Dermis microvascular lymphatic vessel endothelial cell (primary cell): ENCODE measurements around the gene PITPNM1. TPM values are rescaled to one million over a fixed set of nuclear protein-coding genes. Genes with fewer than 3 reads are reported as not detected.

ENCODE experiments used
- total RNA-seq: library from RNA; depleted of rRNA; stranded (reverse); fragments of >200 nt; gene quantifications from 2 replicates; pipeline ENCODE4 v1.2.1, GENCODE V29; 2014

Gene PITPNM1
- total RNA-seq, 1 donor from 2014 or later = 6.3 TPM

Other genes starting within 250 kb of the PITPNM1 start
- gene GRK2, start 238.9 kb downstream of the PITPNM1 start, total RNA-seq = 25.9 and 37.7 TPM in 2 replicates
- 17.7 and 24.8 TPM in 2 replicates for gene ANKRD13D, start 216.1 kb downstream of the PITPNM1 start, total RNA-seq
- 7.2 and 11.5 TPM in 2 replicates for gene SSH3, start 201.8 kb downstream of the PITPNM1 start, total RNA-seq
- 26.2 and 32.4 TPM in 2 replicates for gene POLD4, start 151.8 kb downstream of the PITPNM1 start, total RNA-seq
- 1.7 and 2.4 TPM in 2 replicates for gene CLCF1, start 131.8 kb downstream of the PITPNM1 start, total RNA-seq
- 3.6 and 5.3 TPM in 2 replicates for gene RAD9A, start 113.4 kb downstream of the PITPNM1 start, total RNA-seq
- gene PPP1CA, start 103.5 kb downstream of the PITPNM1 start, total RNA-seq = 234 and 250 TPM in 2 replicates
- 0.13 TPM in 2 replicates for gene TBC1D10C, start 101.3 kb downstream of the PITPNM1 start, total RNA-seq
- 0.13 and 0.26 TPM in 2 replicates for gene CARNS1, start 89.7 kb downstream of the PITPNM1 start, total RNA-seq
- 30.5 and 31.5 TPM in 2 replicates for gene RPS6KB2, start 76.9 kb downstream of the PITPNM1 start, total RNA-seq
- gene PTPRCAP, start 67.7 kb downstream of the PITPNM1 start, total RNA-seq = 0.51 TPM in 1 of 2 replicates, not detected in the other
- gene CORO1B, start 61.9 kb downstream of the PITPNM1 start, total RNA-seq = 117 and 144 TPM in 2 replicates
- gene GPR152, start 52.6 kb downstream of the PITPNM1 start, total RNA-seq = not detected in 2 replicates
- gene CABP4, start 50.0 kb downstream of the PITPNM1 start, total RNA-seq = 0.89 and 1.5 TPM in 2 replicates
- gene TMEM134, start 36.1 kb downstream of the PITPNM1 start, total RNA-seq = 11.9 and 35.1 TPM in 2 replicates
- 79.5 and 104 TPM in 2 replicates for gene AIP, start 22.3 kb downstream of the PITPNM1 start, total RNA-seq
- gene CDK2AP2, start 2.8 kb upstream of the PITPNM1 start, total RNA-seq = 15.3 and 18.7 TPM in 2 replicates
- gene CABP2, start 18.1 kb upstream of the PITPNM1 start, total RNA-seq = not detected in 2 replicates
- 721 and 972 TPM in 2 replicates for gene GSTP1, start 78.4 kb upstream of the PITPNM1 start, total RNA-seq
- gene NDUFV1, start 101.6 kb upstream of the PITPNM1 start, total RNA-seq = 161 and 166 TPM in 2 replicates
- gene NUDT8, start 124.6 kb upstream of the PITPNM1 start, total RNA-seq = 6.8 and 15.5 TPM in 2 replicates
- gene TBX10, start 134.4 kb upstream of the PITPNM1 start, total RNA-seq = not detected in 2 replicates
- not detected in 2 replicates for gene ACY3, start 145.4 kb upstream of the PITPNM1 start, total RNA-seq
- gene ALDH3B2, start 169.3 kb upstream of the PITPNM1 start, total RNA-seq = not detected in 2 replicates